Stimulated activated CD8-positive, alpha-beta memory T cell treated with anti-CD3 and anti-CD28 coated beads, Interleukin-4, amount 100 ng/mL, for 24 hours (primary cell): Measurements from ENCODE around the gene PAK6.
A peak's percentile ranks its signal among the peaks of the same experiment; 100 is the strongest.

Experiments used
- DNase-seq: peaks from one replicate; pipeline ENCODE4 v3.0.0-alpha.2; 2020; ENCODE audit warnings: low read depth

PAK6 gene

DNA sequence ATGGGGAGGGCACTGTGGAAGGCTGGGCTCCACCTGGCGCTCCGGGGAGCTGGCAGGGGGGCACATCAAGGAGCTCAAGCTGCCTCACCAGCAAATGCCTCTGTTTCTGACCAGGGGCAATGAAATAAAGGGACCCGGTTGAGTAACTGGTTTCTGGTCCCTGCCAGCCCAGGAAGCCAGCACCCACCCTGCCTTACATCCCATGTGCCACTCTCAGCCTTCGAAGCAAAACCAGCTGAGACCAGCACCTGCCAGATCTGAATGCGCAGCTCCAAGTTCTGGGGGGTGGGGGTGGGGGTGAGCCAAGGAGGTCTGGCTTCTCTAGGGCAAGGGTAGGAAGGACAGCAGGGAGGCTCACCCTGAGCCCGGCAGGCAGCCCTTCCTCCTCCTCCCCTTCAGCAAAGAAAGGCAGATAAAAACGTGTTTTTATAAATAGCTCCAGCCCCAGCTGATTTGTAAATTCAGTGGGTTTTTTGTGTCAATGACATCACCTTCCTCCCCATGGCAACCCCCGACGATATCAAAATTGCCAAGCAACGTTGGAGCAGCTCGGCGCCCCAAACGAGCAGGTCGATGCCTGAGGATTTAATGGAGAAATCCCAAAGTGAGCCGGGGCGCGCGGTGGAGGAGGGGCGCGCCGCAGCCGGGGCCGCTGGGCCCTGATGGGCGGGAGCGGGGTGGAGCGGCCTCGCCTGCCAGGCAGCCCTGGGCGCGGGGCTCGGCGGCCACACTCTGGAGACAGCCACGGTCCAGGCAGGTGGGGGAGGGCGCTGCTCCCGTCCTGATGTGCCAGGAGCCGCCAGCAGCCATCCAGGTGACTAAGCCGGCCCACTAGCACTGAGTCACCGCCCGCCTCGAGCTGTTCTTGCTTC is at the start of gene PAK6:
TSS of gene PAK6 (plus strand) at position 532 of the 872 bp plus-strand sequence. CDS start 25,723 bp downstream, outside the sequence.
- DNase-seq, result peak; percentile 20

DNA sequence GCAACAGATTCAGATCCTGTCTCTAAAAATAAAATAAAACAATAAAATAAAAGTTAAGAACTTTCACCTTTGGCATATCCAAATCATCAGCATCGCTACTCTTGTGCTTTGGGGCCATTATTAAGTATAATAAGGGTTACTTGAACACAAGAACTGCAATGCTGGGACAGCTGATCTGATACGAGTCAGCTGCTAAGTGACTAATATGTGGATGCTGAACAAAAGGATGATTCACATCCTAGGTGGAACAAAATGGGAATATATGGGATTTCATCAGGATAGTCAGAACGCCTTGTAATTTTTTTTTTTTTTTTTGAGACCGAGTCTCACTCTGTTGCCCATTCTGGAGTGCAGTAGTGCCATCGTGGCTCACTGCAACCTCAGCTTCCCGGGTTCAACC is 48.3 kb upstream of the PAK6 start:
- no peak for DNase-seq

DNA sequence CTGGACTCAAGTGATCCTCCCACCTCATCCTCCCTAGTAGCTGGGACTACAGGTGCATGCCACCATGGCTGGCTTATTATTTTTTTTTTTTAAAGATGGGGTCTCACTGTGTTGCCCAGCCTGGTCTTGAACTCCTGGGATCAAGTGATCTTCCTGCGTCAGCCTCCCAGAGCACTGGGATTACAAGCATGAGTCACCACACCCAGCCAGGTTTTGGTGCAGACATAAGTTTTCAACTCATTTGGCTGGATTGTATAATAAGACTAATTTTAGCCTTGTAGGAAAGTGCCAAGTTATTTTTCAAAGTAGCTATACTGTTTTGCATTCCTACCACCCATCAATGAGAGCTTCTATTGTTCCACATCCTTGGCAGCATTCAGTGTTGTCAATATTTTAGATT is 45.9 kb upstream of the PAK6 start:
- no peak for DNase-seq

DNA sequence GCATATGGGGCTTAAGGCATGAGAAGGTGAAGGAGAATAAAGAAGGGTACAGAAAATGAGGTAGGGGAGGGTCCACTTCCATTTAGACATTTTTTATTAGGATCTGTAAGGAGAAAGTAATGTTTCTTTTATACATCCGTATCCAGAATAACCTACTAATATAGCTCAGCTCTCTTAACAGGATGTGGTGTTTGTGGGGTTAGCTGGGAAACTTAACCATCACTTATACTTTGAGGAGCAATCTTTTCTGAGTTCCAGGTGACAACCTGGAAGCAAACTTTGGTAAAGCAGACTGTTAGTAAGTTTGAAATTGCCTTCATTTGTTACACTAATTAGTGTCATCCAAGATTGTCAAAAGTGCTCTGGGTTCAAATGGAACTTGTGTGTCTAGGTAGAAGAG is 41.4 kb upstream of the PAK6 start:
- no peak for DNase-seq

DNA sequence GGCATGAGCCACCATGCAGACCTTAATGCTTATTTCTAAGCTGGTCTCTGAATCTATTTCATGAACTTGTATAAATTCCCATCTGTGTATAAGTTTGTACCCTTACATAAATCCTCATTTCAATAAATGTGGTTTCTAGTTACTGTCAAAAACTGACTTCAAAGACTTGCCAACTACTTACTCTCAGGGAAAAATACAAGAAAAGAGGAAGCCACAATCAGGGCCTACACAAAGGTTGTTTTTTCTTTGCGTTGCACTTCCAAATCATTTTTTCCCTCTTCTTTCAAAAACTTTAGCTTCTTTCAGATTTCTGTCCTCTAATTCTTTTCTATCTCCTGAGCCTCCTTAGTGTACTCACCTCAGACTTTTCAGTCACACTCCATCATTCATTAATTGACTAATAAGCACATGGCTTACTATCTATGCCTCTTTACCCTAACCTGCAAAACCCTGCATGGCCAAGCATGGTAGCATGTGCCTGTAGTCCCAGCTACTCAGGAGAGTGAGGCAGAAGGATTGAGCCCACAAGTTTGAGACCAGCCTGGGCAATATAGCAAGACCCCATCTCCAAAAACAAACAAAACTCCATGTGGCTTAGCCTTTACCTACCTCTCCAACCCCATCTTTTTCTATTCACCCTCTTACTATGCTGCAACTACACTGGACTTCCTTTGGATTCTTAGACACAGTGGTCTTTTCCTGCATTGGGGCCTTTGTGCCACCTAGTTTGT is 40.3 kb upstream of the PAK6 start:
- no peak for DNase-seq

DNA sequence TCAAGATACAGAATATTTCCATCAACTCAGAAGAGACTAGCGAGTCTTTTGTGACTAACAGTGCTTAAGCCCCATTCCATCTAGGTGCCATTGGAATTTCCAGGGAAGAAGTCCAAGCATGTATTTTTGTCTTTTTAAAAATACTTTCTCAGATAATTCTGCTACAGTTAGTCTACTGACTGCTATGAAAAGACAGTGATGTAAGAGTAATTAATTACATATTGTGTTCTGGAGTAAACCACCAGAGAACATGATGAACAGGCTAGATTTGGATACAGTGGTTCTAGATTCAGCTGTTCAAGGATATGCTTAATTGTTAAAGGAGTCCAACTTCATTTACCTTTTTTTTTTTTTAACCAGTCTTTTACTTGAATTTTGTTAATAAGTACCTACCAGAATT is 34.8 kb upstream of the PAK6 start:
- DNase-seq, result no peak

DNA sequence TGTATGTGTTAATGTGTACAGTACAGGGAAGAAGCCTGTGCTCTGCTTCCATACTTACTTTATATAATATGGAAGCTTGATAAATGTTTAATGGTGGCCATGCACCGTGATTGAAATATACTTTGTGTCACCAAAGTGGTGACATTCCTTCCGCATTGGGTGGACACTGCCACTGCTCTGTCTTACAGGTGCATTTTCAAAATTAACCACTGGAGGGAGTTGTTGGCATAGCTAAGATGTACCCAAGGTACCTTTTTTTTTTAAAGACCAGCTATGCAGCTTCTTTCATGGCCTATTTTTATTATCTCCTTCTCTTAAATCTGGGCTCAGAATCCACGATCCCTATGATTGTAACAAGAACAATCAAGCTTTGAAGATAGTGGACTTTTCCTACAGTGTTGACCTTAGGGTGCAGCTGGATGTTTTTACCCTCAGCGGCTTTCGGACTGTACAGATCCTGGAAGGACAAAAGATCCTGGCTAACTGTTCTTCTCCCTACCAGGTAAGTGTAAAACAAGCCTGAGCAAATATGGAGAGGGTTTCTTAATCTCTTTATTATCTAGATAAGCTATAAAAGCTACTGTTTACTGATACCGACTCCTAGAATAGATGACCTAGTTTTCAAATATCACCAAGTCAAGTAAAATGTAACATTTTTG is 21.6 kb upstream of the PAK6 start:
- no peak for DNase-seq

DNA sequence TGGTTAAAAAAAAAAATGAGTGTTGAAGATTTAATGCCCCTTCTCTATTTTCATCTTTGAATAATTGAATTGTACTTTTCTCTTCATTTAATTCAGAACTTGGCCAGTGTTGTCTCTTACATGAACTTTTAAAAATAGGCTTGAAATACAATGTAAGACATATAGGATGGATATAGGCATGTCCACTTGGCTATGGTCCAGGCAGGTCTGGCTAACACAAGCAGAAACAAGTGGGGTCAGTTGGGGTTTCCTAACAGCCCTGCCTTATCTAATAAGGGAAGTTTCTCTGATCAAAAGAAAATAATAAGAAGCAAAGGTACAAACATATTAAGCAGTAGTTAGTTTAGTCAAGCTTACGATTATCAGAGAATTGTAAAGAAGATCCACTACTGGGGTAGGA is 19.1 kb upstream of the PAK6 start:
- no peak for DNase-seq

DNA sequence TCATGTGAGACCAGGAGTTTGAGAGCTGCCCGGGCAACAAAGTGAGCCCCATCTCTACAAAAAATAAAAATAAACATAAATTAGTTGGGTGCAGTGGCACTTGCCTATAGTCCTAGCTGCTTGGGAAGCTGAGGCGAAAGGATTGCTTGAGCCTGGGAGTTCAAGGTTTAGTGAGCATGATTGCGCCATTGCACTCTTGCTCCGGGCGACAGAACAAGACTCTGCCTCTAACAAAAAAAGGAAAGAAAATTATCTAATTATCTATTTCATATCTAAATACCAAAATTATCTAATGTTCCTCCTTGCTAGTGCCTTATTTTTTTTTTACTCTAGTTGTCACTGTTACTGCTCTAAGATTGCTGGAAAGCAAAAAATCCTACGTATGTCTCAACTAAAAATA is 16.7 kb upstream of the PAK6 start:
- no peak for DNase-seq

DNA sequence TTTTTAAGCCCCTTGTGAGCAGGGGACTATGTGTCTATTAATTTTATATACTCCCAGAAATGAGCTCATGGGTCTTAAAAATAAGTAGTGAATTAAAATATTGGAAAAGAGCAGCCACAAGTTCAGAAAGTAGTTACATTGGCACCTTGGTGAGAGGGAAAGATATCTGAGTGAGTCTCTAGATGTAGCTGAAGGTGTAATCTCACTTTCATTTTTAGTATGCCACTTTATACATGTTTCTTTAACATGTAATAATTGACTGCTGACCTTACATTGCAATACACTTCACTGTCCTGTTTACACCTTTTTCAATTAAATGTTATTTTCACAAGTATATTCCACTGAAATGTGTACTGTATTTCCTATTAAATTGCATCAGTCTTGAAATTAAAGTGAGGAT is 12.1 kb upstream of the PAK6 start:
- DNase-seq, result no peak

DNA sequence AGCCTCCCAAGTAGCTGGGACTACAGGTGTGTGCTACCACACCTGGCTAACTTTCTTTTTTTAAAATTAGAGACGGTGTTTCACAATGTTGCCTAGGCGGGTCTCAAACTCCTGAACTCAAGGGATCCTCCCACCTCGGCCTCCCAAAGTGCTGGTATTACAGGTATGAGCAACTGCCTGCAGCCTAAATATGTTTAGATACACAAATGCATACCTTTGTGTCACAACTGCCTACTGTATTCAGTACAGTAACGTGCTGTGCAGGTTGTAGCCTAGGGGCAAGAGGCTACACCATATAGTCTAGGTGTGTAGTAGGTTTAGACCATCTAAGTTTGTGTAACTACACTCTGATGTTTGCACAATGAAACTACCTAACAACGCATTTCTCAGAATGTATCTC is 9.5 kb upstream of the PAK6 start:
- no peak for DNase-seq

DNA sequence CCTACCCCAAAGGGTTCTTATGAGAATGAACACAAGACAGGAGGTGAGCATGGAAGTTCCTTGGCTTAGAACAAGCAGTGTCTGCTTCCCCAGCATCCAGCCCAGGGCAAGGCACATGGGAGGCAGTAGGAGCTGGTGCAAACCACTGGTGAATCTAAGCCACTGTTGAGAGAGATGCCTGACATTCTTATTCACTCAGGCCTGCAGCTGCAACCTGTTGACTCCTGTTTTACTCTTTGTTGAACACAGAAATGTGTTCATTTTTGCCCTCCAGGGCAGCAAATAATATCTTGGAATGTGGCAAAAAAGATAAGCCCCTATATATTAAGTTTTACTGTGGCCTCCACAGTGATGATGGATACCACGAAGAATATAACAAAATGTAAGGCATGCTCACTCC is 8.9 kb upstream of the PAK6 start:
- no peak for DNase-seq

DNA sequence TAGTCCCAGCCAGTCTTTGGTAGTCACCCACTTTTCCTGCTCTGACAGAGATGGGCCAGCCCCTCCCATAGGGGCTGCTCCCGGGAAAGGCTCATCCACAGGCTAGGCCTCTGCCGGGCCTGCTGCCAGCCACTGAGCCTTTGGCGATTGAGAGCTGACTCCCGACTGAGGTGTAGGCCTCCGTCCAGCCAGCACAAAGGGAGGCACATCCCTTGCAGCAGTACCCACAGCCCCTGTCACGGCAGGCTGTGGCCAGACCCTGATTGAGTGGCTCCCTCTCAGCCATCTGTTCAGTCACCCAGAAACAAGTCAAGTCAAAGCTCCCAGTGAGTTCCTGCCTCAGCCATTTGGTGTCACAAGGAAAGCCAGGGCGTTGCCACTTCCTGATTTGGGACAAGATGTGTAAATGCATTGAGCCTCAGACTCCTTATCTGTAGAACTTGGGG is 6.2 kb upstream of the PAK6 start:
- DNase-seq, result no peak

DNA sequence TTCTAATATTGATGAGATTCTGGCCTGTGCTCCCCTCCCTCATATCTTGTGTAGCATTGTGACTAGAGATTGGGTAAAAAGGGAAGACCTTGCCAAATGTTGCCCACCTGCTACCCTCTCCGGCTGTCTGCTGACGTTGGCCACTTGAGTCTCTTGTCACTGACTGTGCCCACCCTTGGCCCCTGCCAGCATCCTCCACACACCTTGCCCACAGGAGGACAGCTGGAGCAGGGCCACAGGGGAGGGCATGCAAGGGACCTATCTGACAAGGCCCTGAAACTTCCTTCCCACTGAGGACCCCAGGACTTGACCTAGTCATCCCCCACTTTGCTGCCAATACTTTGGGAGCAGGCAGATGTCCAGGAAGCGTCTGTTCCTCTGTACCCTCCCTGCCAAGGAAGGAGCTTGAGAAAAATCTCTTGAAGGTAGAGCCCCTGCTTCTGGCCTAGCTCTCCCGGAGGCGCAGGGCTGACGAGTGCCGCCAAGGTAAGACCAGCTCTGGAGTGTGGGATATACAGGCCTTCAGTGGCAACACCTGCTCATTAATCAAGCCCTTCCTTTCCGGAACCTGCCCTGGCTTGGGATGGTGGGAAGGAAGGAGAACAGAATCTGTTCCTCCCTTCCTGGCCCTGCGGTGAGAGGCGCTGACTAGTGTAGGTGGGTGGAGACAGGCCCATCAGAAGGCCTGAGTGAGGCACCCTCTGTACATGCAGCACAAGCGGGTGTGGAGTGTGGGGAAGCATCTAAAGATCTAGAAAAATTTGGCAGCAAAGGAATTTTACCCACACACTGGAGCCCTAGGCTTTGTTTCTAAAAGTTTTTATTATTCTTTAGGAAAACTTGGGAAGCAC is 4.9 kb upstream of the PAK6 start:
- DNase-seq, result no peak

DNA sequence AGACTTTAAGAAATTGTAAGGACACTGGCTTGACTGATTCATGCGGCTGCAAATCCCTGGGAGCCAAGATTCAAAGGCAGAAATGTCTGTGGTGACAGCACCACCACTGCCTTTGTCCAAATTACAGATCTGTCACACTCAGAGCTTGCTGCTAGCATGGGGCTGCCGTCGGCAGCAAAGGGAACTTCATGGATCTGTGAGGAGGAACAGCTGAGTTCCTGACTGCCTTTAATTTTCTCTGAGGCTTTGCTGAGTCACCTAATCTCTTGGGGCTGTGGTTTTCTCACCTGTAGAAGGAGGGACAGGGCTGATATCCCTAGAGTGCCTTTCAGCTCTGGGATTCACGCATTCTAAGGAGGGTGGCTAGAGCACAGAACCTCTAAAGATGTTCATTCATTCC is 4.1 kb upstream of the PAK6 start:
- DNase-seq, result no peak

DNA sequence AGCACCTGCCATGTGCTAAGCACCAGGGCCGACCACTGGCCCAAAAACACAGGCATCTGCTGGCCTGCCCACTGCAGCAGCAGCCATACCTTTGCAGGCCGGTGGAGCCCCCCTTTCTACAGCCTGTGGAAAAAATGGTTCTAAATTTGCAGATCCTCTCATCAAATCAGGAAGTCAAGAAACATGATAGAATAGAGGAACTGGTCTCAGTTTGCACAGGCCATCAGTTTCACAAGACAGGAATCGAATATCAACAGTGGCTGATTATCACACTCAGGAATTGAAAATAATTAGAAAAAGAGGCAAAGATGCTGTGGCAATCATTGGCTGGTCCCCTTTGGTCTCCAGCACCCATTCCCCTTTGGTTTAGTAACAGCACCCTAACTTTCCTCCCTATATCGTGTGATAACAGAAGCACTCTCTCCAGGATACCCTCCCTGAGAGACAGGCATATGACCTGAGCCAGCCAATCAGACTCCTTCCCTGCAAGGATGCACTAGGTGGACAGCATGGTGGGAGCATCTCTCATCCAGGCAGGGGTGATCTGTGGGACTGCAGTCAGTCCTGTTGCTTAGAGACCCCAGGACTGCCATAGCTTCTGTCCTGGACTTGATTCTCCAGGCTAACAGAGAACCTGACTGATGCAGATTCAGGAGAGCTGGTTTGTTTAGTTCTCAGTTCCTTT is 3.5 kb upstream of the PAK6 start:
- DNase-seq, result no peak

DNA sequence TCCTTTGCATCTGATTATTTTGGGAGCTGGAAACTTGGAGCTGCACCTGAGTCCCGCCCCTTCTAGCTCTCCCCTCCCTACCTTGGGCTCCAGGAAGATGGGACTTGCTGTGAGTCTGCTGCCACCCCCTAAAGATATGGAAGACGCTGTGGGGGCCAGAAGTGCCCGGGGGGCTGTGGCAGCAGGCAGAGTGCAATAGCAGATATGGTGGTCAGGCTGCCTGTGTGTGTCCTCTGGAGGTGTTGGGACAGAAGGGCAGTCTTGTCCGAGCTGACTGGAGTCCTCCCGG is 485 bp downstream of the PAK6 start:
- no peak for DNase-seq

DNA sequence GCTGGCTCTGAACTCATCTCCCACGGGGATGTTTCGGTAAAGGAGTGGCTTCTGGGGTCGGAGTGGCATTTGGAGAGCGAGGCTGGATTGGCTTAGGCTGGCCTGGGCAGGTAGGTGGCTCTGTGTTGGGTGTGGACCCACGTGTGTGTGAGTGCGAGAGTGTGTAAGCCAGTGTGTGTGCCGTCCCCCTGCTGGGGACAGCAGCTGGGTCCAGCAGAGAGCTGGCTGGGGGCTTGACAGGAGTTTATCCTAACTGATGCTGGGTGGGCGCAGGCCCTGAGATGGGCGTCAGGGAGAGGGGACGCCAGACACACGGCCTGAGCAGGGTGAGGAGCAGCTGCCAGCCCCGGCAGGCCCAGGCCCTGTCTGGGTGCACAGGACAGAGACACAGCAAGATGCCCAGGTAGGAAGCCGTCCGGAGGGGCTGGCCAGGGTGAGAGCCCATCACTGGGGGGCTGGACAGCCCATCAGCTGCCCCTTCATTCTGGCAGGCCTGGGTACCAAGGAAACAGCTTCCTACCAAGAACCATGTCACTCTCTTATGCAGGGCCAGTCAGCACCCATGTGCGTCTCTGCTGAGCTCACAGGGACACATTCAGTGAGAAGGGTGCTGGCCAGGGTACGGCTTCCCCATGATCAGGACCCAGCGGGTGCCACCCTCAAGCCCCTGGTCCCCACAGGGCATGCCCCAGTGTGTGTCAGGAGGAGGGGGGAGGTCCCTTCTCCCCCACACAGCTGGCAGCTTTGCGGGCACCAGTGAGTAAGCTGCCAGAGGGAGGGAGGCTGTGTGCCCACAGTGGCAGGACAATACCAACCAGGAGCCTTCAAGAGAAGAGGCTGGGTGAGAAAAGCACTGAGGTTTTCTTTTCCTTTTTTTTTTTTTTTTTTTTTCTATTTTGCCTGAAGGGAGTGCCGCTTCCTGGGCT is 1.1 kb downstream of the PAK6 start:
- no peak for DNase-seq

DNA sequence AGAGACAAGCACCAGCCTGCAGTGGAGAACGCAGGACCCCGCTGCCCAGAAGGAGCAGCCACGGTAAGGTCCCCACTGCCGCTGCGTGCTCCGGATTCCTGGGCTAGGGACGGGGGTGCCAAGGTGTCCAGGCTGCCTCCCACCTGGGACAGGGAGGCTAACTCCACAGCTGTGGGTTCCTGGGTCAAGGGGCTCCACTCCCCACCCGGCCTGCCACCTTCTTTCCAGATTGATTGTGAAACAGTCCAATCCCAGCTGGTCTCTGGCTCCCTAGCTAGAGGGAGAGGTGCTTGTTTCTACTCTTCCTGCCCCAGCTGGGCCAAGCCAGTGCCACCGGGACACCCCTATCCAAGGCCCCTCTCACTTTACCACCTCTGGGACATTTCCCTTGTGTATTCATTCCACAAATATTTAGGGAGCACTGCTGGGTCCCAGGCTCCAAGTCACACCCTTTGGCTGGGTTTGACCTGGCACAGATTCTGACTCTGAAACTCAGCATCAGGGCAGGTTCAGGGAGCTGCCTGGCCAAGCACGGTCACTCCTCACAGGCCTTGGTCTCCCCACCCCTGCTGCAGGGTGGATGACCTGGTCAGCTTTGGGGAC is 1.9 kb downstream of the PAK6 start:
- DNase-seq, result no peak
